Fibroblast of skin of scalp (primary cell): Measurements from ENCODE around the gene ZC3H7B.

Experiments used
- DNase-seq: peaks from one replicate; pipeline ENCODE4 v3.0.0-alpha.2; 2013

ZC3H7B gene

DNA sequence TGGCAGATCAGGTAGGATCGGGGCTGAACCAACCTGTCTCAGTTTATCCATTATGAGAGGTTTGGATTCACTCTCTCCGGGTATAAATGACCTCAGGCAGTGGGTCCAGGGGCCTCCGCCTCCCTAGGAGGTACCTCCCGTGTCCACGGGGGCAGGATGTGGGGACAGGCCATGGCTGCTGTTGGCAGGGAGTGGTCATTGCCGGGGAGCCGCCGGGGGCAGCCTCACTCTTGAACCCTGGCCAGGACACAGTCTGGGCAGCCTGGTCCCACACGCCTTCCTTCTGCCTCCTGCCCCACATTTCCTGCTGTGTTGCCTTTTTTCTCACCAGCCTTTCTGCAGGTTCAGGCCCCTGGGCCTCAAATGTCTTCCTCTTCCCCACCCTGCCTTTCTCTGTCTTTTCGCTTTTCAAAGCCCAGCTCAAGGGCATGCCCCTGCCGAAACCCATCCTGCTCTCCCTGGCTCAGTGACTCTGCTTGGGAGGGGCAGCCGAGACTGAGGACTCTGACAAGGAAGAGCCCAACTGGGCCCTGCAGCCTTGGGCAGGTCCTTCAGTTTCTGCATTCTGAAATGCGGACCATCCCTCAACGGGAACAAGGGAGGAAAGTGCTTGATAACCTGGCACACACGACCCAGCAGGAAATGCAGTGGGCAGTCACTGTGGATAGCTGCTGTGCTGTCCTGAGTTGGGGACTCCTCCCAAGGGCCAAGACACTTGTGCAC lies 31.1 kb downstream of the ZC3H7B start:
- DNase-seq, result no peak

GRCh38 chr22:41333806-41334205 lies 32.5 kb downstream of the ZC3H7B start:
- no peak for DNase-seq

- DNase-seq, result no peak
Observed at GRCh38 chr22:41334215-41334614, 32.9 kb downstream of the ZC3H7B start.

- DNase-seq, result no peak
Observed at GRCh38 chr22:41334951-41335635, 33.8 kb downstream of the ZC3H7B start.

DNA sequence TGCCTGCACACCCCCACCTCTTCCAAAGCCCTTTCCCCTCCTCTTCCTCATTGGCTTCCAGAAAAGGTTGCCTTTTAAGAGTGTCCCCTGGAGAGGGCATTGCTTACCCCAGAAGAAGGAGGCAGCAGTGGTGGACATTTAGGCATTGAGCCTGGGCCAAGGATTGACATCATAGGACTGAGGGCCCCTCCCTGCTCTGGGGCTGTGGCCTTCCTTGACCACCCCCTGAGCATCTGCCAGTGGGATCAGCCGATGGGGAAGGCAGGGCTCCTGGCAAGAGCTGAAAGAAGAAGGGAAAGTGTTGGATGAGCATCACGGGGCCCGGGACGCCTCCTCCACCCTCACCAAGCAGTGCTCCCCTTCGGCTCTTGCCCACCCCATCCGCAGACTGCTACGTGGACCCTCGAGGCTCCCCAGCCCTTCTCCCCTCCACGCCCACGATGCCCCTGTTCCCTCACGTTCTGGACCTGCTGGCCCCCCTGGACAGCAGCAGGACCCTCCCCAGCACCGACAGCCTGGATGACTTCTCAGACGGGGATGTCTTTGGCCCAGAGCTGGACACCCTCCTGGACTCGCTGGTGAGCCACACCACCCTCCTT lies 37.4 kb downstream of the ZC3H7B start:
- no peak for DNase-seq

GRCh38 chr22:41339823-41340222 lies 38.5 kb downstream of the ZC3H7B start:
- DNase-seq, result no peak

GRCh38 chr22:41340357-41340756 lies 39.0 kb downstream of the ZC3H7B start:
- DNase-seq, result no peak

GRCh38 chr22:41341012-41341411 lies 39.7 kb downstream of the ZC3H7B start:
- DNase-seq, result no peak

GRCh38 chr22:41341990-41342389 lies 40.7 kb downstream of the ZC3H7B start:
- DNase-seq, result no peak

DNA sequence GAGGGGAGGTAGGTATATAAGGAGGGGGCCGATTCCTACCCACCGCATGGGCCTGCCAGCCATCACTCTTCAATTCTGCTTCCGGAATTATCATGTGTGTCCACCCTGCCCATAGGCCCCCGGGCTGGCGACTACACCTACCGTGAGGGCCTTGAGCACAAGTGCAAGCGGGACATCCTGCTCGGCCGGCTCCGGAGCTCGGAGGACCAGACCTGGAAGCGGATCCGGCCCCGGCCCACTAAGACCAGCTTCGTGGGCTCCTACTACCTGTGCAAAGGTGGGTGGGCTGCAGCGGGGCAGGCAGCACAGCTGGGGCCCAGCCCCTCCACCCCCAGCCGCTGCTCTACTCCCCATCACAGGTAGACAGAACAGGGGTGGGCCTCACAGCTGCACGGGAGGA lies 42.0 kb downstream of the ZC3H7B start:
- DNase-seq, result no peak

GRCh38 chr22:41343717-41344116 lies 42.4 kb downstream of the ZC3H7B start:
- no peak for DNase-seq

- DNase-seq, result no peak
Observed at GRCh38 chr22:41344189-41344788, 43.0 kb downstream of the ZC3H7B start.

DNA sequence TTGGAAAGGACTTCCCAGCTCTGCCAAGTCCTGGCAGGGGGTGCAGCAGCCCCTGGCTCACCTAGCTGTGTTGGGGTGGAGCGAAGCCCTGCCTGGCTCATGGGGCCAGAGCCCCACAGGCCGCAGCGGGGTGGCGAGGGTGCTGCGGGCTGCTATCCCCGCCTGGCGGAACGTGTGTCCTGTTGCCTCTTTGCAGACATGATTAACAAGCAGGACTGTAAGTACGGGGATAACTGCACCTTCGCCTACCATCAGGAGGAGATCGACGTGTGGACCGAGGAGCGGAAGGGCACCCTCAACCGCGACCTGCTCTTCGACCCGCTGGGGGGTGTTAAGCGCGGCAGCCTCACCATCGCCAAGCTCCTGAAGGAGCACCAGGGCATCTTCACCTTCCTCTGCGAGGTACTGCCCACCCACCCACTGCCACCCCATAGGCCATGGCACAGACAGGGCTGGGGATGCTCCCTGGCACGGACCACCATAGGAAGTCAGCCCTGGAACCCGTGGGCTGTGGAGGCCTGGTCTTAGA lies 44.5 kb downstream of the ZC3H7B start:
- DNase-seq, result no peak

DNA sequence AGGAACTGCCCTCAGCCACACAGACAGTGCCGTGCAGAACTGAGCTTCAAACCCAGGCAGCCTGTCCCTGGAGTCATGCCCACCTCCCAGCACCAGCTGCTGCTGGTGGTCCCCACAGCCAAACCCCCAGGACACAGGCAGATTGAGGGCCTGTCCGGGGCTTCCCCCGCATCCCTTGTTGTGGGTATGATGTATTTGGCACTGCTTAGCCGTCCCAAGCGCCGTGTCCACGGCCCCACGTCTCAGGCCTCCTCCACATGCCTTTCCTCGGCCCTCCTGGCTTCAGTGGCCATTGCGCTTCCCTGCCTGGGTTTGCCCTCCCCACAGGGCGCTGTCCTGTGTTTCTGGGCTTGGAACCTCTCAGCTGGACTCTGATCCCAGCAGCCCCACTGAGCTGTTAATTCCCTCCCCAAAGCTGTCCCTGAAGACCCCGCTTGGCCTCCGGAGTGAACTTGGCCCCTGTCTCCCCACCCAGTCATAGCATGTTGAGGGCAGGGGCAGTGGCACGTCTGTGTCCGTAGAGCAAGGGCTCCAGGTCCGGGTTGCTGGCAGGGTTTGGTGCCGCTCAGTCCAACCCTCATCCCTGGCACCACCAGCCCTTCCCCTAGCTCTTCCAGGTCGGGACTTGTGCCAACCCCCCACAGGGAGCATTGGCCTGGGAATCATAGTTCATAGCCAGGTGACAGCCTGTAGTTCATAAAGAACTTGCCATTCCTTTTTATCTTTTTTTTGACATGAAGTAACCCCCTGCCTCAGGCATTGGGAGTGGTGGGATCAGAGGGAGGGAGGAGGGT lies 45.9 kb downstream of the ZC3H7B start:
- DNase-seq, result no peak

GRCh38 chr22:41348964-41349484 lies 47.7 kb downstream of the ZC3H7B start:
- DNase-seq, result no peak

GRCh38 chr22:41350087-41350486 lies 48.8 kb downstream of the ZC3H7B start:
- DNase-seq, result peak; percentile 60

DNA sequence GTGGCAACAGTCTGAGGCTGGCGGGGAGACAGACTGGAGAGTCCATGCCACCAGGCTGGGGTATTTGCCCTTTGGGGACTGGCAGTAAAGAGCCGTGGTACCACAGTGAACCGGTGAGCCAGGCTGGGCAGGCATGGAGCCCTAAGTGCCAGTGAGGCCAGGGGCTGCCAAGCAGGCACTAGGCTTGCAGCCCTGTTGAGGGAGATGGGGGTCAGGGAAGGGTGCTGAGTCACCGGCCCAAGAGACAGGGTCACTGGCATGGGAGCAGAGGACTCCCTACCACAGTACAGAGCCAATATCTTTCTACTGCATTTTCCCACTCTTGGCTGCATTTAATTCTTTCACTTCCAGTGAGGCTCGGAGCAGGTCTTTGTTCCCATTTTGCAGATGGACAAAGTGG lies 49.7 kb downstream of the ZC3H7B start:
- DNase-seq, result no peak

- peak; percentile 75 for DNase-seq
Observed at GRCh38 chr22:41352058-41352457, 50.7 kb downstream of the ZC3H7B start.

GRCh38 chr22:41353862-41354575 lies 52.7 kb downstream of the ZC3H7B start:
- no peak for DNase-seq

- DNase-seq, result no peak
Observed at GRCh38 chr22:41354979-41355378, 53.7 kb downstream of the ZC3H7B start.

DNA sequence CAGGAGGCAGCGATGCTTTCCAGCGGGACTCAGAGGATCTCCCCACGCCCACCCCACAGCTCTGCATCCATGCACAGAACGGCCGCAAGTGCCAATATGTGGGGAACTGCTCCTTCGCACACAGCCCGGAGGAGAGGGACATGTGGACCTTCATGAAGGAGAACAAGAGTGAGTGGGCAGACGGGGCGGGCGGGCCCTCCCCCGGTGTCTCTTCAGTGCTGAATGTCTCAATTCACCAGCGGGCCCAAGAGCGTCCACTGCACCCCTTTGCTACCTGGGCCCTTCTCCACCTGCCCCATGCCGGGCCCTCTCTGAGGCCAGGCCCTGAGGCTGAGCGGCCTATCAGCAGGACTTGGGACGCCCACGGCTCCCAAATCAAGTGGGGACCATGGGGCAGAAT lies 54.6 kb downstream of the ZC3H7B start:
- no peak for DNase-seq
